Transverse colon (tissue), 3 donors: Measurements from ENCODE around the gene SCAMP4.

Experiments
- EP300 ChIP-seq: sonication (generic); formaldehyde crosslinking; IDR thresholded peaks from one replicate; pipeline ENCODE4 v1.6.1; 2017; ENCODE audit warnings: antibody characterized with exemption, low read depth
- TF ChIP-seq, protein P1 (sequence below), 5 experiments: fragments of 200-600 bp in 3 of 5; fragments of 450-650 bp in 2 of 5; sonication (generic) in 3 of 5; IDR thresholded peaks; 1 replicate in 2 of 5; 2 replicates in 3 of 5; pipeline ENCODE4 v1.5.1; 2016 to 2017; ENCODE audit warnings: antibody characterized with exemption in 5 of 5, inconsistent platforms in 3 of 5, mild to moderate bottlenecking in 2 of 5, moderate library complexity in 1 of 5

DNA sequence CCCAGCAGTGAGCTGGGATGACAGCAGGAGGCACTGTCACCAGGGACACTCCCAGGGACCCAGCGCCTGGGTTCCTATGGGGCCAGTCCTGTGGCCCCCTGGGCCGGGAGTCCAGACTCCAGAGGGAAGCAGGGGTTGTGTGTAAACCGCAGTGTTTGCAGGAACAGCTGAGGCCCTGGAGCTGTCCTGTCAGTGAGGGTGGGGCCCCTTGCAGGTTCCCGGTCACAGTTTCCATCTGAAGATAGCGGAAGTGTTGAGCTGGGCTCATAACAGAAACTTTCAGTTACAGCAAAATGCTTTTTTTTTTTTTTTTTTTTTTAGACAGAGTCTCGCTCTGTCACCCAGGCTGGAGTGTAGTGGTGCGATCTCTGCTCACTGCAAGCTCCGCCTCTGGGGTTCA lies 18.1 kb downstream of the SCAMP4 start:
- TF ChIP-seq, protein P1, sequence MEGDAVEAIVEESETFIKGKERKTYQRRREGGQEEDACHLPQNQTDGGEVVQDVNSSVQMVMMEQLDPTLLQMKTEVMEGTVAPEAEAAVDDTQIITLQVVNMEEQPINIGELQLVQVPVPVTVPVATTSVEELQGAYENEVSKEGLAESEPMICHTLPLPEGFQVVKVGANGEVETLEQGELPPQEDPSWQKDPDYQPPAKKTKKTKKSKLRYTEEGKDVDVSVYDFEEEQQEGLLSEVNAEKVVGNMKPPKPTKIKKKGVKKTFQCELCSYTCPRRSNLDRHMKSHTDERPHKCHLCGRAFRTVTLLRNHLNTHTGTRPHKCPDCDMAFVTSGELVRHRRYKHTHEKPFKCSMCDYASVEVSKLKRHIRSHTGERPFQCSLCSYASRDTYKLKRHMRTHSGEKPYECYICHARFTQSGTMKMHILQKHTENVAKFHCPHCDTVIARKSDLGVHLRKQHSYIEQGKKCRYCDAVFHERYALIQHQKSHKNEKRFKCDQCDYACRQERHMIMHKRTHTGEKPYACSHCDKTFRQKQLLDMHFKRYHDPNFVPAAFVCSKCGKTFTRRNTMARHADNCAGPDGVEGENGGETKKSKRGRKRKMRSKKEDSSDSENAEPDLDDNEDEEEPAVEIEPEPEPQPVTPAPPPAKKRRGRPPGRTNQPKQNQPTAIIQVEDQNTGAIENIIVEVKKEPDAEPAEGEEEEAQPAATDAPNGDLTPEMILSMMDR (IDR thresholded peaks at IDR 0.05) = no peak
- no peak for TF ChIP-seq EP300
